HG03159 (cell line): ENCODE measurements around the gene SOX2.

Experiments
- ATAC-seq: cut with Tn5 transposase; IDR thresholded peaks from one replicate; pipeline ENCODE4 v1.9.1; 2021; ENCODE audit warnings: mild to moderate bottlenecking, moderate library complexity; ENCODE audit not compliant: unreplicated experiment

The SOX2 gene

DNA sequence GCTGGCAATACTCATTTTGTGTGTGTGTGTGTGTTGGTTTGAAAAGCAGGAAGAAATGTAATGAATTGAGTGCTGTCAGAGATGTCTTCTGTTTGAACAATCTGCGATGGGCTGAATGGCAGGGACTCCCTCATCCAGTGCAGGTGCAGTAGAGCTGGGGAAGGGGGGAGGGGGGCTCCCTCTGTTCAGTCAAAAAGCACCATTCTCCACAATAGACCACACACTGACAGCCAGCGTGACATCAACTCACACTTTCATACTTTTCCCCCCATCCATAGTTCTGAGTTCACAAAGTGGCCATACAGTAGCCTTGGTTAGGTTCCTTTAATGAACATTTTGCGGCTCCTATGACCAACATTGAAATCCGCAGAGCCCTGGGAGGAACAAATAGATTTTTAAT is 10.4 kb downstream of the SOX2 start:
- no peak for ATAC-seq

DNA sequence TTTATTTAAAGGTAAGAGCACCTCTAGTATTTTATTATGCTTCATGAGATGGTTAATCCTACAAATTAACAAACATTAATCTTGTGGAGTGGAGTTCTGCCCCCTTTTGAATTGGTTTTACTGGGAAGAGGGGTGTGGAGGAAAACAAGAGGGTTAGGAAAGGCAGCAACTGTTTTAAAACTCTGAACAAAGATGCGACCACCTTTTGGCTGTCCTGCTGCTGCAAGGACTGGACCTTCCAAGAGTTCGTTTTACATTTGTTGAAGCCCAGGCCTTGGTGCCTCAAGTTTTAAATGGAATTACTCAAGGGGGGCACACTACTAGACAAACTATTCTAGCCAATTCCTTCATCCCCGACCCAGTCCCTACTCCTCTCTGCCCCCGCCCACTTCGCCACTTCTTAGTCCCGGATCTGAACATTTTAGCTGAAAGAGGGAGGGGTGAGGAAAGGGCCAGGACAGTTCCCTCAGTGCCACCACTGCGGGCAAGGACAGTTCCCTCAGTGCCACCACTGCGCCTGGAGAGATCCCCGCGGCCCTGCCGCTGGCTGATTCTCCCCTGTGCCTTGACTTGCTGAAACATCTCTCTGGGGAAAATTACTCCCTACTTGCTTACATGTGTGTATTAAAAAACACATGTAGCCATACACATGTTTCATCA is 11.2 kb downstream of the SOX2 start:
- no peak for ATAC-seq

DNA sequence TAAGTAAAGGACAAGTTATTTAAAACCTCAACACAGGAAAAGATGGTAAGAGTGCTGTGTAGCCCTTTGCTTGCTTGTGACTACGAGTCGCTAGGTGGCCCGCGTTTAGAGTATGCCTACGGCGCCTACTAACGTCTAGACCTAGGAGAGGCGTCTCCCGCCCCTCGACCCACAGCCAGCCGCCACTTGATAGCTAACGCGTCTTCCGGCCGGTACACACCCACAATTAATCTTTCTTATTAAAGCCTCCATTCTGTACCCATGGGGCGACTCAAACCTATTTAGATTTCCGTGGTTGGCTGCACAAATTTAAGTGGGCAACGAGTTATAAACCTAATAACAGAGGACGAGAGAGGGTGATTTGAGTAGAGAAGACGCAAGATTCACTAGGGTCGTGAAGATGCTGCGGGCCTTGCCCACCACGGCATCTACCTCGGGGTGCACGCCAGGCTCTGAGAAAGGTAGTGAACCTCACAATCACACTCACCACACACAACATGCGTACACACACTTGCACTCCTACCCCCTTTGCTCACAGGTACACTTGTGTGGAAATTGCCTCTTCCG is 12.0 kb downstream of the SOX2 start:
- no peak for ATAC-seq

DNA sequence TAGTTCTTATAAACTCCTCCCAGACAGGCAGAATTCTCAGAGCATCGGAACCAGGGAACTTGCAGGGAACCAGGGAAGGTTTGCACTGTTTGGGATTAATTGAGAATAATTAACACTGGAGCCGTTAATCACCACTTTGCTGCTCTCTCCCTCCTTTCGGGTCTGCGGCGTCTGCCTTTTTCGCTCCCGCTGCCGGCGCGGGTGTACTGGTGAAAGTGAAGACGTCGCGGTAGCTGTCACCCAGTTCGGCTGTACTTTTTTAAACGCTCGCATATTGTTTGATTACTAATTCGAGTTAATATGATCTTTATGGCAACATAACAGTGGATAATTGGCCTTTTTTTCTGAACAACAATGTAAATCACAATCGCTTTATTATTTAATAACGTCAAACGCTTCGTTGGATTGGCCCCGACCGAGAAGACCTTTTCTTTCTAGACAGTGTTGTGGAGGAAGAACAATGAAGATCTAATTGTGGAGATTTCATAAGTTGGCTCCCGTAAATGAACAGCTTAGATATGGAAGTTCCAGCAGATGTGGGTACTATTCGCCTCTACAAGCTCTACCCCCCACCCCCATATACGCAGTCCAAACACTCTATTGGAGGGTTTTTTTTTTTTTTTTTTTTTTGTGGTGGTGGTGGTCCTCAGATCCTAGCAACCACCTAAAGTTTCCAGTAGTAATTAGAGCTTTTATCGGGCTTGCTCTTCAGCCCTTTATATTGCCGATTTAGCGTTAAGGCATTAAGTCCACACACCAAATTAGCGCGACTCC is 12.7 kb downstream of the SOX2 start:
- no peak for ATAC-seq

DNA sequence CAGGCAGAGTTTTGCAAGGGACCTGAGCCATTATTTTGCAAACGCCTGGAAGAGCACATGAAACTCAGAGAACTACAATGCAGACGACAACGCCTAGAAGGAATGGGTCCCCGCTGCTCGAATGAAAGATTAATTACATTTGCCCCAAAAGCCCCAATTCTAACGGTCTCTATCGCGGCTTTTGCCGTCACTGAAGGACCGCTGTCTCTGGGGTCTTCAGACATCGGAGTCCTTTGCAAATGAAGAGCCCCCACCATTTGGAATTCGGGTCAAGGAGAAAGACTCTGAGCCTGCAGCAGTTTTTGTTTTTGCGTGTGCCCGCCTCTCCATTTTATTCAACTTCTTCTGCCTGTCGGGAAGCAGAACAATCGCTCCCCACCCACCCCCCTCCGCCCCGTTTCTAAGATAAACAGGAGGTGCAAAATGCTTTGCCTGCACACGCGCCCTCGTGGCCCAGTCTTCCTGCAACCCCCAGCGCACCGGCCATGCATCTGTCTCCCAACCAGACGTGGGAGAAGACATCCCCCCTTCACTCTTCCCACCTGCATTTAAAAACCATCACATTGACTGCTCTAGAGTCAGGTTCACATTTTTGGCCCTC is 13.5 kb downstream of the SOX2 start:
- no peak for ATAC-seq

DNA sequence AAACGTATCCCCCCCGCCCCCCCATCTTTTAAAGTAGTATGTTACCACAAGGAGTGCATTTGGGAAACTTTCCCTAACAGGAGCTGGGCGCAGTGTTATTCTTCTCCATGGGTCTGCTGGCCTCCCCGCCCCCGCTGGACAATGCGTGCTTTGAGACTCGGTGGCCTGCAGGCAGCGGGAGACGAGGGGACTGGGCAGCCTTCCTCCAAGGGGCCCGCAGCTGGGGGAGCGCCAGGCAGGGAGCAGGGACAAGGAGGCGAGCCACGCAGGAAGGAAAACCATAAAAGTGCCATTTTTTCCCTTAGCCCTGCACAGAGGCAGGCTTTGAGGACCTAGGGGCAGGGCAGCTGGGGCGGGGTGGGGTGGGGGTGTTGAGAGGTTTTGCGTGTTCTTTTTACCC is 14.1 kb downstream of the SOX2 start:
- ATAC-seq, result no peak

DNA sequence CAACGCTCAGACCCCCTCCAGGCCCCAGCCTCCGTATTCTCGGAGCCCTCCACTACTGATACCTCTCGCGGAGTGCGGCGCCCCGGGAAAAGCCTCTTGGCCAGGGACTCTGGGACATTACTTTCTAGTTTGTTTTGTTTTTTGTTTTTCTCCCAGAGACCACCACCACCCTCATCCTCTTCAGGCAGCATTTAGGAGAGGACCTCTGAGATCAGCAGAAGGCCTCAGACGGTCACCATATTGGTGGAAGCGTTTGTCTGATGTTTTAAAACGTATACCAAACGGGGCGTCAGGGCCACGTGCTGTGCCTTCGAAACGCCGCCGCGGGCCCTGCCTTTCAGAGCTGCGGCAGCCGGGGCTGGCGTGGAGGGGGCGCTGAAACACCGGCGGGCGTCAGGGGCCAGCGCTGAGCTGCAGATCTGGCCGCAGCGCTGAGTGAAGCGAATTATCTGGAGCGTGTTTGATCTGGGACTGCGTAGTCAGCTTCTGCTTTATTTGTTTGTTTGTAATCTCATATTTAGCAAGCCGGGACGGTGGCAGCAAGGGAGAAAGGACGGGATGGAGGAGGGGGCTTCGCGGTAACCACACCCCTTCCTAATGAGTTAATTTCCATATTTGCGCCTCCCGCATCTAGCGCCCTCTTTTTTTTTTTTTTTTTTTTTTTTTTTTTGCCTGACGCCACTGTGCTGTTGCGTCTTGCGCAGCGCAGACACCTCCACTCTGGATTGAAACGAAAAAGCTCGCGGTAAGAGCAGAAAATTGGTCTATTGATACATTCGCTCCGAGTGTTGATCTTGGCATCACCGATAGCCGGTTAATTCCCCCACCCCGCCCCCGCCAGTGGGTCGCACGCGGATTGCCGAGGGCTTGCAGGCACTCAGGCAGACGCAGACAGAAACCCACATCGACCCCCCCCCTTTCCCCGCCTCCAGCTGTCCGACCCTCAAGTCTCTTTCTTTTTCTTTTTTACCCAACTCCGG is 14.9 kb downstream of the SOX2 start:
- no peak for ATAC-seq

DNA sequence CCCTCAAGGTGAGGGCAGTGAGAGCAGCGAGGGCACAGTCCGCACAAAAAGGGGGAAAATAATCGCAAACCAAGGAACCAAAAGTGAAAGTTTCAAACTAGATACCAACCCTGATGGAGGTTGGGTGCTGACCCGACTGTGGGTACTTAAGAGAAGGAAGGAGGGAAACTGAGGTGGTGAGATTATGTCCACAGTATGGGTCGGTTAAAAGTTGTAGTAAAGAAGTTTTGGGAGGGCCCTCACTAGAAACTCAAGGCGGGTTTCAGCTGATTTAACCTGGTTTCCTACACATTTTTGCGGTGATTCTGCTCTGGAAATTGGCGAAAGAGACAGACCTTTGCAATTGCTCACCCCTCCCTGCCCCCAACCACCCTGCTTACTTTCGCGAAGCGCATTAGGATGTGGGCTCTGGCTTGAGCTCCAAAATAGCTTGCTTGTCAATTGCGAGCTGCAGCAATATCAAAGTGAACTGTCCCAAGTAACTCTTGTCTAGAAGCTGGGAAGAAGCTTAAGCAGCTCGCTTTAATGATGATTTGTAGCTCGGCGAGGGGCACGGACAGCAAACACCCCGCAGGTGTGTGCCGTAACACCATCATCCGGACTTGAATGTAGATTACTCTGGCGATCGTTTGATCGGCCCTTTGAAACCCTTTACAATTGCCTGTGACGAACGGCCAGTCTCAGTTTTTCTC is 15.8 kb downstream of the SOX2 start:
- no peak for ATAC-seq

DNA sequence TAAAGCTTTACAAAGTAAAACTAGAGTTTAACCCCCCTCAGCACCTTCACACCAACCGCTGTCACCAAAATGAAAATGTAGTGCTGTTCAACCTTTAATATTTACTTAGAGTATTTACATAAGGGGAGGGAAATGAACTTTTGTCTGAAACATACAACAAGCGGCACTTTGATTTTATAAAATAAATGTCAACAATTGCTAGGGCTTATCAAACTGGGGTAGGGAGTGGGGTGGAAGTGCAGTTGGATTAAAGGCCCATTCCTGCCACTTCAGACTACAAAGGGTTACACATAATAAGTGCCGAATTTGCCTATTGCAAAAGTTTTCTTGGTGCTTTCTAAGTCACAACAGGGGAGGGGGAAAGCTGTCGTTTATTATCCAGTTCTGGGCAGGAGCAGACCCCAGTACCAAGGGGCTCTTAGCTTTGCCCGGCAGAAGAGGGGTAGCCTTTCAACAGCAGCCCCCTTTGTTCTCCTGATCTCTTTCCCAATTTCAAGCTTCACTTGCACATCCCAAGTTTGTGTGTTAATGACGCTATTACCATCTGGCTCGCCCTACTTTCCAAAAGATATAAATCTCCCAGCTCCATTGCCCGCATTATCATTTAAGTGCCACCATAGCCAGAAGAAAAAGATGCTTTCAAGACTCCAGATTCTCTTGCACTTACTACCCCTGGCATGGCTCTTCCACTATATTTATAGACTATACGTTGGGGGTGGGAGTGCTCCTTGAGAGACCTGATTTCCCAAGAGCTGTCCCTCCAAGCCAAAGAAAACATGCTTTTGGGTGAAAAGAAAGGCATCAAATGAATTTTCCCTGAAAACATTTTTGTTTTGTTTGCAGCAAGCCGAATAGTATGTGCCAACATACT is 17.0 kb downstream of the SOX2 start:
- no peak for ATAC-seq

DNA sequence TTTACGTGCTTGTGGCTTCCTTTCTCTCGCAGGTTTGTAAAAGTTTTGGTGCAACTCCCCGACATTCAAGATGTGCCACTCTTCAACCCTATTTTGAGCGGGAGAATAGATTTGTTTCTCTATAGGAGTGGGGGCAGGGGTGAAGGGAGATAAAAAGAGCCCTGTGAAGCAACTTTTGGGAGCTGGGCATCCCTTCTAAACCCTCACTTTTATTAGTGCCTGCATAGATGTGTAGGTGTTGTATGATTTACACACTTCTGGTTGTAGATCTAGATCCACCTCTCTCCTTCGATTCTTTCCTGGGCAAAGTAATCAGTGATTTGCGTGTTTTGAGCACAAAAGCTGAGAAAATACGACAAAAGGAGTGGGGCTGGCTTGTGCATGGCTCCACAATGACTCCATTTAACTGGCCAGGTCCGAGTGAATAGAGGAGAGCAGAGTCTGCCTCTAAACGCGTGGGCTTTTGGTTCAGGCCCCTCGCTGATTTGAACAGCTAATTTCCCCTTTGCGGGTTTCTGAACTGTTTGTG is 17.7 kb downstream of the SOX2 start:
- ATAC-seq, result no peak

DNA sequence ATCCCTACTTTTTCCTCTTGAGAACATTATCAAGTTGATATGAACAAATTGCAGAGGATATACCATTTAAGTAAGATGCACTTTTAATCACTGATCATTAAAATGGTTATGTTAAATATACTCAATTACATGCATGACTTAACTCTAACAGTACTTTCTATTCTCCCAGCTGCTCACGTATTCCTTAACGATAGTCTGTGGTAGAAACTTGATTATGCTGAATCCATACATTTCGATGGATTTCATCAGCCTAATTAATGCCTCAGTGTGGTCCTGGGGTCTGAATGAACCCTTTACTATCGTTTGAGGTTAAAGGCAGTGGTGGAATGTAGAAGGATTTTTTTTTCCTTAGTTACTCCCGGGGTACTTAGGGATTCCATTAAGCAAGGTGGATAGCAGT is 18.6 kb downstream of the SOX2 start:
- ATAC-seq, result no peak

DNA sequence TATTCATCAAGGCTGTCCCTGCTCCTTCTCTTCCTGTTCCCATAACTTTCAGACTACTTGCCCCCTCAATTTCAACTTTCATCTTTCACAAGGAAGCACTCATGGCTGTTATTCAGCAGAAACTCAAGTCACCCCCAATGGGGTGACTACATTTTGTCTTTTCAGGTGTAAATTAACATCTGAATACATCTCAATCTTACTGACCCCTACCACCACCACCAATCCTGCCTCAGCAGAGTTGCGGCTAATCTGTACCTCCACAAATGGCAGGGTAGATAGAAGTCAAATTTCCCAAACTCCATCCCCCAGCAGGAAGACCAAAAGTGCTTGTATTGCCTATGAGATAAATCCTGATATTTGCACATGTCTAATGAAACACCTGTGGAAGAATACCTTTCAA is 19.2 kb downstream of the SOX2 start:
- no peak for ATAC-seq

DNA sequence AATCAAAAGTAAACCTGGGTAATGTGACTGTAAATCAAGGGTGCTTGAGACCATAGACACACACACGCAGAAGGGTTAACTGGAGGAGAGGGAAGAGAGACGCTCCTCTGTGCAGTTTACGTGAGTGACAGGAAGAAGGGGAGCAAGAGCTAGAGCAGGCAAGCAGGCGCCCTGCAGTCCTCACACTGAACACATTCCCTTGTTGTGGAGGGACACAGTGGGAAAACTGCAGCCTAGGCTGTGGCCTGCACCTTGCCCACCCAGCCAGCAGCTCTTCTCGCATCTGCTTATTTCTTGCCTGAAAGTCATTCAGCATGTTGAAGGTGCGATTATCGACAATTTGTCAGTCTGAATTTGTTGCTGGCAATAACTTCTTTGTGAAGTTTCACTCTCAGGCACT is 24.2 kb downstream of the SOX2 start:
- no peak for ATAC-seq

DNA sequence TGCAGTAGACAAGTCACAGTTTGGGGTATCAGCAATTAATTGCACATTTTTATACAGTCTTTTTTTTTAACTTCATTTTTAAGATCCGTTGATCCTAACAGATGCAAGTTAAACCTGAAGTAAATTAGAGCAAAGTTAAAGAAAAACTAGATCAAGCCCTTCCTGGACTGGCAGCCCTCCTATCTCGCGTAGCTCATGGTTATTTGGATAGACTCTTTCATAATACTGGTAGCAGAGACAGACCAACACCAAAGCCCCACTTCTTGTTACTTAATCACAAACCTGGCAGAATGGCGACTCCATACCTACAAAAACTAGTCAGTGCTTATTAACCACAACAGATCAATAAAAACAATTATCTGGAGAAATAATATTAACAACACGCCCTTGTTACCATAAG is 26.8 kb downstream of the SOX2 start:
- ATAC-seq, result no peak

DNA sequence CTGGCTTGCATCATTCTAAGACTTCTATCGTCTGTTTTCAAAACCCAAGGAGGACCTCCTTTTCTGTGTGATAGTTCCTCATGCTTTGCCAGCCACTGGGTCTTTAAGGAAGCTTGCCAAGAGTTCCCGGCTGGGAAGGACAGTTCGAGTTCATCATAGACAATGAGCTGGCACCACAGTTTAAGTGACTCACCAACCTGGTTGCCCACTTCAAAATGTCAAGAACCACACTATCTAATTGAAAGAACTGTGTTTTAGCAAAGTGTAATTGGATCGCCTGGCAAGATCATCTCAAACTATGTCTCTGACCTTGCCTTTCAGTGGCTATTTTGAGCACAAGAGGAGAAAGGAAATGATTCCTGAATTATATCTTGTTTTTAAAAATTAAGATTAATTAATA is 27.9 kb downstream of the SOX2 start:
- no peak for ATAC-seq

DNA sequence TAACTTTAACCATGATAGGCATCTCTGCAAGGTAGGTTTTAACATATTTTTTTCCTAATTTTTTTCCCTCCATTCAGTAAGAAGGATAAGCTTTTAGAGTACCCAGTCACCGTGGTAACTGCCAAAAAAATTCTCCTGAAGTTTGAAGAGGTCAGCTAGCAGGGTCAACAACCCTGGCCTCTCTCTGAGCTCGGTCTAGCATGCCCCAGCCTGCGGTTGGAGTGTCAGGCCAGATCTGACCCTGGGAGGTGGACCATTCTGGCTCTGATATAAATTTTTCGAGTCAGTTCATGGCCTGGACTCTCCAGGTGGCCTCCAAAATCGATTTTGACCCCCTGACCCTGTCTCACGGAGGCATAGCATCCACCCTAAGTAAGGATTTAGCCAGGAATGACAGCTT is 29.7 kb downstream of the SOX2 start:
- ATAC-seq, result no peak

DNA sequence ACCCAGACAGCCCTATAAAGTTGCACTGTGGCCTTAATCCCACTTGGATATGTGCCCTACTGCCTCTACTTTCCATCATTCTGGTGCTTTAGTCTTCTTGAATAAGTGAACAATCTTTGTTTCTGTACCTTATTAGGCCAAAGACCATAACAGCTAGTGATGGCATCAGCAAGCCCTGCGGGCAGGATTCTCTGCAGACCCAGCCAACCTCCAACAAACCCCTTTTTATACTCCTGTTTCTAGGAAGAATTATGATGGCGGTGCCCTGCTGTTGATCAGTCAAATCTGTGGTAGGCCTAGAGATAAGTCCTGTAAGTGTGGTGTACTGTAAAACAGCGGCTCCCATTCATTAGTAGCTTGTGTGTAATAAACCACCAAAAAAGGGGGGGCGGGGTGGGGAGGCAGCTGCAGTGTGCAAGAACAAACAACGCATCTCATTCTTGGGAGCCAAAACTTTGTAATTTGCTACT is 40.5 kb downstream of the SOX2 start:
- no peak for ATAC-seq

DNA sequence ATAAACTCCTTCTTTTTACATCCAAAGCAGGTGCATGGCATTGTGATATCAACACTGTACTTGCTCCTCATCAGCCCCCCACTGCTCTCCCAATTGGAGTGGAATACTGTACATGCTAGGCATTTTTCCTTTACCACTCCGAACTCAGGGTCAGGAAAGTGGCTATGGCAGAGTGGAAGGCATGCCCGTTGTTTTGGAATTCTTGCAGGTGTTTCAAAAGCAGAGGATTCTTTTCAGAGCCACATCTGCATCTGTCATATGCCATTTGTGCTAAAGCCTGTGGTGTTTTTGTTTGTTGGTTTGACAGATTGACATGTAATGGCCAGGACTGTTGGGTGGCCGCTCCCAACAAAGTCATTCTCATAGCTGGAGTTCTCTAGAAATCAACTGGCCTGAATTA is 41.7 kb downstream of the SOX2 start:
- no peak for ATAC-seq

DNA sequence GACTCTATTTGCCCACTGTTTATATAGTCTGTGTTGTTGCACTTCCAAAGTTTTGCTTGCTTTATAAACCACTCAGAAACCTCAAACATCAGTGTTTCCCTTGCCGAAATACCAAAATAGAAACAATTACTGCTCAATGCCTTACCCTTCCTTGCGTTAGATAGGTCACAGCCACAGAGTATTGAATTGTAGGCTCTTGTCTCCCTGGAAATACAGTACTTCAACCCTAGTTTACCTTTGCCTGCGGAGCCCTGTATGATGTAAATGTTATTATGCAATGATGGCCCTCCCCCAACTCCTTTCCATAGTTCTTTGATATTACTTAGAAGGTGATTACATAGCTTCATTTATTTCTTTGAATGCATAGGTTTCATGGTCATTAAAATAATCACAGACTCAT is 44.2 kb downstream of the SOX2 start:
- no peak for ATAC-seq
